GM19240 (cell line): ENCODE data around the gene MALL.
"Not testable (repeated sequence)": the region's sequence is repeated elsewhere in the genome, so short reads cannot be mapped to it uniquely, and the experiment has no call there.

Experiments used
- DNase-seq: peaks from one replicate; pipeline ENCODE4 v3.0.0; 2011; ENCODE audit warnings: low spot score; ENCODE audit not compliant: insufficient read length

The MALL gene

DNA sequence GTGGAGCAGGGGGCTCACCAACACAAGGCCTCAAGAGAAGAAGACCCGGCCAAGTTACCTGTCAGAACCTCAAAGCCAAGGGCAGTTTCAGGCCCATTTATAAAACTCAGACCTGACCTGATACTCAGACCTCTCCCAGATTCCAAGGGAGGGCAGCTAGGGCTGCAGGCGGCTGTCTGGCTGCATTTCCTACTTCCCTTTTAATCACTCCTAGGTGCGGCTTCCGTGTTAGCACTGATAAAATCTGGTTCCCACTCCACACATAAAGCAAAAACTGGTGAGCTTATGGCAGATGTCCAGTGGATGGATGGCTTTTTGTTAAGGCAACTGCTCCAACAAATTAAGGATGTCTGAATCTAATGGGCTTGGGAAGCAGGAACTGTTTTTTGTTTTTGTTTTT, 63.5 kb downstream of the MALL start:
- not testable (repeated sequence) for DNase-seq

- not testable (repeated sequence) for DNase-seq
Measured at GRCh38 chr2:110050222-110050621, 65.4 kb downstream of the MALL start.

DNA sequence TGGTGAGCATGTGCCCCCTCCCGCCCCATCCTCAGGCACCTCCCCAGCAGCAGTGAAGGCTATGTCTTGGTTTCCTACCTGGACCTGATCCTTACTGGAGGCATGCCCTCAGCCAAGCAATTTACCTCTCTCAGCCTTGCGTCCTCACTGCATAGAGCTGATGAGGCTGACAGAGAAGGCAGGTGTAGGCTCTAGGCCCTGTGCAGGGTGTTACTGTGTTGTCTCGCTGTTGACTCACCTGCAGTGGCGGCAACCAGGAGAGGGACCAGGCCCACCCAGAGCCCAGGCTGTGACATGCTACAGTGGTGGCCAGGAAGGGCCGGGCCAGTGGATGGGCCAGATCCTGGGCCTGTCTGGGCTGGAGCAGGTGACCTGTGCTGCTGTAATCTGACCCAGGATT, 65.9 kb downstream of the MALL start:
- DNase-seq, result not testable (repeated sequence)

GRCh38 chr2:110048255-110049197, 67.1 kb downstream of the MALL start:
- DNase-seq, result not testable (repeated sequence)

- not testable (repeated sequence) for DNase-seq
Measured at GRCh38 chr2:110047225-110047624, 68.4 kb downstream of the MALL start.

DNA sequence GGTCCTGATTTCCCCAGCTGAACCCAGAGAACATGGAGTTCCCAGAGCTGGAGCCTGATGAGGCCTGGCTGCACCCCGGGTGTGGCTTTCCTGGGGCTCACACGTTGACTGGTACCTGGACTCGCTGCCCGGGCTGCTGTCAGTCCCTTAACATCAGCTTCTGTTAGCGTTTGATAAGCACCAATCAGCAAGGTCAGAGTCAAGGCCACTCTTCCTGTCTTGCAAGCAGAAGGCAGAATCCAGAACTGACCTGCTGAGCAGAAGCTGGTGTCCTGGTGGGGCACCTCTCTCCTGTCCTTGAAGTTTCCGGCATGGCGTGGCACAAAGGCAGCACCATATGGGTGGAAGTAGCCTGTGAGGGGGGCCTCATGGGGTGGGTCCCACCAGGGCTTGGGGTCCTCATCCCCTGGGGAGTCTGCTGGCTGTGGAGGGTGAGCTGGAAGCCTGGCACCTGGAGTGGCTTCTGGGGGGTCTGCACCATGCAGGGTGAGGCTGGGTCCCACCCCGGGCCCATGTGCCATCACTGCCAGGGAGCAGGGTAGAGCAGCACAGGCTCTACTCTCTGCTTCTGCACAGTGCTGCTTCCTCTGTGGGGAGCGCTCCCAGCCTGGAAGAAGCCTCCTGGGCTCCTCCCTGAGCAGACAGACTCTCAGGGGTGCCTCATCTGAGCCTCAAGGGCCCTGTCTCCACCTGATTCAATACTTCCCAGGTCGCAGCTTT, 73.5 kb downstream of the MALL start:
- not testable (repeated sequence) for DNase-seq

DNA sequence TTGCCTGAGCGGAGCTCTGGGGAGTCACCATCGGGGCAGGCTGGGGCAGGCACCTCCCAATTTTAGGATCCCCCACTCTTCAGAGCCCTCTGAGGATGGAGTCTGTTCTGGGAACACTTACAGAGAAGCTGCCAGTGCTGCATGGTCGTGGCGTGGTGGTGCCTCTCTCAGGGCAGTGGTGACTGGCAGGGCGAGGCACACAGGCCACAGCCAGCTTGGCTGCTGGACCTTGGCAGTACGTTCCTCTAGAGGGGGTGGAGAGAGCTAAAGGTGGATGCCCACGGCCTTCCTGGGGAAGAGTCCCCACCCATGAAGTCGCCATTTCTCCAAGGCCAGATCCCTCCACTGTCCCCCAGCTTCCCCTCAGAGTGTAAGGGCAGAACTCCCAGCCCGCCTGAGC, 78.3 kb downstream of the MALL start:
- not testable (repeated sequence) for DNase-seq

DNA sequence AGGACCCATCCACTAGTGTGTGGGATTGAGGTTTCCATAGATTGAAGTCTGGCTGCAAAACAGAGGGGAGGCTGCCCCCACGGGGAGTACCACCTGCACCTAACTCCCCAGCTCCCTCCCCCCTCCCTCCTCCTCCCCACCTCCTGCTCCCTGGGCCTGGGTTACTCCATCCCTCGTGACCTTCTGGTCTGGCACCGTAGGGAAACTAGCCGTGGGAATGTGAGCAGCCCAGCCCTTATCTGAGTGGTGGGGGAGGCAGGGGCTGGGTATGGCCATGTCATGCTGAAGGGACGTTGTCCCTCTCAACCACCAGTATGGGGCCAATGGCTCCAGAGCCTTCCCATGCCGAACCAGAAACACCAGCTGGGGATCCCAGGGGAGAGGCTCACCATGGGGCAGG, 80.2 kb downstream of the MALL start:
- DNase-seq, result not testable (repeated sequence)

- DNase-seq, result not testable (repeated sequence)
Measured at GRCh38 chr2:110034935-110035334, 80.7 kb downstream of the MALL start.
